MM.1S (cell line): Measurements from ENCODE around the gene FRMD7.

Experiments
- DNase-seq: peaks from one replicate; pipeline ENCODE4 v3.0.0-alpha.2; 2015
- H2AFZ ChIP-seq: fragments of 300-600 bp; sonication (generic); 2 replicates; pipeline ENCODE4 v1.6.0; 2016; ENCODE audit warnings: antibody characterized with exemption, low read length
- H3F3A ChIP-seq: fragments of 300-600 bp; sonication (generic); 2 replicates; pipeline ENCODE4 v1.6.1; 2016; ENCODE audit warnings: mild to moderate bottlenecking, antibody characterized with exemption, low read length, moderate library complexity, mixed read lengths; ENCODE audit not compliant: insufficient read depth
- H3K27ac ChIP-seq: fragments of 300-600 bp; sonication (generic); 2 replicates; pipeline ENCODE4 v1.5.1; 2016; ENCODE audit warnings: mild to moderate bottlenecking, low read length
- H3K27me3 ChIP-seq: fragments of 300-600 bp; sonication (generic); replicated peaks from 2 replicates; pipeline ENCODE4 v1.6.0; 2016; ENCODE audit warnings: low read length; ENCODE audit not compliant: insufficient read depth
- H3K36me3 ChIP-seq: fragments of 300-600 bp; sonication (generic); replicated peaks from 2 replicates; pipeline ENCODE4 v1.6.1; 2016; ENCODE audit warnings: mild to moderate bottlenecking, low read length, mixed read lengths; ENCODE audit not compliant: insufficient read depth
- H3K4me1 ChIP-seq: fragments of 300-600 bp; sonication (generic); 2 replicates; pipeline ENCODE4 v1.6.1; 2016; ENCODE audit warnings: low read length, mixed read lengths
- H3K4me2 ChIP-seq: fragments of 300-600 bp; sonication (generic); 2 replicates; pipeline ENCODE4 v1.6.0; 2016; ENCODE audit warnings: low read depth, low read length
- H3K4me3 ChIP-seq: fragments of 300-600 bp; sonication (generic); 2 replicates; pipeline ENCODE4 v1.5.1; 2016; ENCODE audit warnings: low read length, mixed read lengths
- H3K79me2 ChIP-seq: fragments of 300-600 bp; sonication (generic); 2 replicates; pipeline ENCODE4 v1.6.1; 2016; ENCODE audit warnings: mixed run types, low read length, mixed read lengths
- H3K9ac ChIP-seq: fragments of 300-600 bp; sonication (generic); 2 replicates; pipeline ENCODE4 v1.6.1; 2016; ENCODE audit warnings: low read length, mixed read lengths
- H3K9me2 ChIP-seq: fragments of 300-600 bp; sonication (generic); replicated peaks from 2 replicates; pipeline ENCODE4 v1.6.1; 2016; ENCODE audit warnings: mild to moderate bottlenecking, low read length, mixed read lengths; ENCODE audit not compliant: insufficient read depth
- H3K9me3 ChIP-seq: fragments of 300-600 bp; sonication (generic); replicated peaks from 2 replicates; pipeline ENCODE4 v1.6.1; 2016; ENCODE audit warnings: mild to moderate bottlenecking, low read length, mixed read lengths; ENCODE audit not compliant: insufficient read depth
- H4K20me1 ChIP-seq: fragments of 300-600 bp; sonication (generic); 2 replicates; pipeline ENCODE4 v1.6.1; 2016; ENCODE audit warnings: mild to moderate bottlenecking, low read length, moderate library complexity, mixed read lengths; ENCODE audit not compliant: insufficient read depth
- CTCF ChIP-seq: fragments of 300-600 bp; sonication (generic); IDR thresholded peaks from 2 replicates; pipeline ENCODE4 v1.5.1; 2016; ENCODE audit warnings: antibody characterized with exemption, low read length, mixed read lengths
- EZH2 ChIP-seq: fragments of 300-600 bp; sonication (generic); optimal IDR thresholded peaks from 2 replicates; pipeline ENCODE3; 2017; ENCODE audit warnings: low read depth, mild to moderate bottlenecking, antibody characterized with exemption, low read length, mixed read lengths
- EZH2phosphoT487 ChIP-seq: fragments of 300-600 bp; sonication (generic); IDR thresholded peaks from 2 replicates; pipeline ENCODE4 v1.6.1; 2018; ENCODE audit warnings: antibody characterized with exemption, low read length

FRMD7 gene

GRCh38 chrX:132115792-132116191, 12.0 kb downstream of the FRMD7 start:
- no peaks in the 10 kb centered on the region for H3K9me2 ChIP-seq
- H3K36me3 ChIP-seq = no peaks in the 10 kb centered on the region
- no peak overlapping the region for H3K4me3 ChIP-seq
- H3K4me1 ChIP-seq = no peaks in the 10 kb centered on the region
- TF ChIP-seq CTCF (no peak), EZH2 (no peak), EZH2phosphoT487 (no peak)
- H3F3A ChIP-seq = no peaks in the 10 kb centered on the region
- no peak overlapping the region for H3K4me2 ChIP-seq
- no peak overlapping the region for H3K27ac ChIP-seq
- no peak for DNase-seq
- no peak overlapping the region for H2AFZ ChIP-seq
- no peaks in the 10 kb centered on the region for H3K9me3 ChIP-seq
- H3K27me3 ChIP-seq = no peaks in the 10 kb centered on the region
- H4K20me1 ChIP-seq = no peaks in the 10 kb centered on the region
- no peak overlapping the region for H3K9ac ChIP-seq
- no peaks in the 10 kb centered on the region for H3K79me2 ChIP-seq

DNA sequence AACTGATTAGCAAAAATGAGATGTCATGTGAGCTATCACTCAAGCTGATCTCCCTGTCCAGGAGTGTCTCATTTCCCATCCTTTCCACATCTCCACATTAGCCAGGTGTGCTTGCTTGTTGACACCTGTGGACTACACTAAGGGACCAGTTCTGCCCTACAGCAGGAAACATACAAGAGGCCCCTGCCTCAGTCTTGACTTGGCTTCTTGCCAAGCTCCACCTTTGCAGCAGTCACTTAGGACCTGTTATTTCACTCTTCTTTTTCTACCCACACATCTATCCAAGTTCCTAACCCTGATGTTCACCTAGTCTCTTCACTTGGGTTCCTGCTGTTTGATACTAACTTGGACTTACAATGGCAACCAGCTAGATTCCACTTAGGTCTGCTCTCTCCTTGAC, 13.2 kb downstream of the FRMD7 start:
- no peaks in the 10 kb centered on the region for H3K79me2 ChIP-seq
- H3K4me1 ChIP-seq = no peaks in the 10 kb centered on the region
- no peaks in the 10 kb centered on the region for H3K36me3 ChIP-seq
- H2AFZ ChIP-seq = no peak overlapping the region
- no peaks in the 10 kb centered on the region for H4K20me1 ChIP-seq
- DNase-seq = peak; percentile 17
- H3K4me2 ChIP-seq = no peak overlapping the region
- H3F3A ChIP-seq = no peaks in the 10 kb centered on the region
- H3K9me3 ChIP-seq = no peaks in the 10 kb centered on the region
- H3K4me3 ChIP-seq = no peak overlapping the region
- no peak overlapping the region for H3K27ac ChIP-seq
- TF ChIP-seq EZH2 (no peak), EZH2phosphoT487 (no peak), CTCF (no peak)
- no peak overlapping the region for H3K9ac ChIP-seq
- no peaks in the 10 kb centered on the region for H3K9me2 ChIP-seq
- no peaks in the 10 kb centered on the region for H3K27me3 ChIP-seq

- no peaks in the 10 kb centered on the region for H3K27me3 ChIP-seq
- no peak overlapping the region for H3K9ac ChIP-seq
- no peaks in the 10 kb centered on the region for H3K9me3 ChIP-seq
- H3F3A ChIP-seq = no peaks in the 10 kb centered on the region
- TF ChIP-seq EZH2phosphoT487 (no peak), EZH2 (no peak), CTCF (no peak)
- H4K20me1 ChIP-seq = no peaks in the 10 kb centered on the region
- H2AFZ ChIP-seq = no peak overlapping the region
- no peaks in the 10 kb centered on the region for H3K4me1 ChIP-seq
- H3K4me2 ChIP-seq = no peak overlapping the region
- H3K27ac ChIP-seq = no peak overlapping the region
- H3K9me2 ChIP-seq = no peaks in the 10 kb centered on the region
- no peak for DNase-seq
- H3K79me2 ChIP-seq = no peaks in the 10 kb centered on the region
- H3K36me3 ChIP-seq = no peaks in the 10 kb centered on the region
- H3K4me3 ChIP-seq = no peak overlapping the region
Measured at GRCh38 chrX:132107291-132107690, 20.5 kb downstream of the FRMD7 start.
